Stimulated activated CD4-positive, alpha-beta T cell treated with anti-CD3 and anti-CD28 coated beads, Interleukin-1b, Interleukin-23, amount 100 ng/mL, for 1 hour (primary cell): Measurements from ENCODE around the gene IL20RB.

Experiments
- DNase-seq, 2 donors: peaks; one replicate each; pipeline ENCODE4 v3.0.0-alpha.2; 2020; ENCODE audit warnings: low read depth in 2 of 2

Gene IL20RB, protein sequence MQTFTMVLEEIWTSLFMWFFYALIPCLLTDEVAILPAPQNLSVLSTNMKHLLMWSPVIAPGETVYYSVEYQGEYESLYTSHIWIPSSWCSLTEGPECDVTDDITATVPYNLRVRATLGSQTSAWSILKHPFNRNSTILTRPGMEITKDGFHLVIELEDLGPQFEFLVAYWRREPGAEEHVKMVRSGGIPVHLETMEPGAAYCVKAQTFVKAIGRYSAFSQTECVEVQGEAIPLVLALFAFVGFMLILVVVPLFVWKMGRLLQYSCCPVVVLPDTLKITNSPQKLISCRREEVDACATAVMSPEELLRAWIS

DNA sequence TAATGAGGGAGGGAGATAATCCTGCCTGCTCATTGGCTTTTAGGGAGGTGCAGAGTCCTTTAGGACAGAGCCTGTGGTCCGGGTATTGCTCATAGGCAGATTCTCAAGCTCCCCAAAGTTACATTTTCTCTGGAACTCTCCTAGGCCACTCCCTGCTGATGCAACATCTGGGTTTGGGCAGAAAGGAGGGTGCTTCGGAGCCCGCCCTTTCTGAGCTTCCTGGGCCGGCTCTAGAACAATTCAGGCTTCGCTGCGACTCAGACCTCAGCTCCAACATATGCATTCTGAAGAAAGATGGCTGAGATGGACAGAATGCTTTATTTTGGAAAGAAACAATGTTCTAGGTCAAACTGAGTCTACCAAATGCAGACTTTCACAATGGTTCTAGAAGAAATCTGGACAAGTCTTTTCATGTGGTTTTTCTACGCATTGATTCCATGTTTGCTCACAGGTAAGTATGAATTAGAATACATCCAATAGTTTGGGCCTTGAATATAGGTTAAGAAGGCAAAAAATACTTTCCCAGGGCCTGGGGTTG is at the start of gene IL20RB:
Gene IL20RB, plus strand, starts transcription at position 233 of the 538 bp plus-strand sequence. Its CDS starts 131 bp downstream, at position 364.
- DNase-seq = no peak

DNA sequence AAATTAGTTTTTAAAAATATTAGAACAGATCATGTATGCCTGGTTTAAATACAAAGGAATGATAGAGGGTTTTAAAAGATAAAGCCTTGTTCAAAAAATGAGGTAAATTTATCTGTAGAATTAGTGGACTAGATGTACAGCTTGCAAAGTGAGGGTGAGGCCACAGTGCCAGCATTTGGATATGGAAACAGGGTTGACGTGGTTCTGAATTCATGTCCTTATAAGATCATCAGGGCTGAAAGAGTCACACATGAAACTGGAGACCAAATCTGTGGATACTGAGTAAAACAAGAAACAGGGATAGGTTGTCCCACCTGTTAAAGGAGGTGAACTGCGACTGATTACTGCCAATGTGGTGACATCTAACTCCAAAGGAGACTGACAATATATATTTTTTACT is 49.5 kb upstream of the IL20RB start:
- no peak for DNase-seq

DNA sequence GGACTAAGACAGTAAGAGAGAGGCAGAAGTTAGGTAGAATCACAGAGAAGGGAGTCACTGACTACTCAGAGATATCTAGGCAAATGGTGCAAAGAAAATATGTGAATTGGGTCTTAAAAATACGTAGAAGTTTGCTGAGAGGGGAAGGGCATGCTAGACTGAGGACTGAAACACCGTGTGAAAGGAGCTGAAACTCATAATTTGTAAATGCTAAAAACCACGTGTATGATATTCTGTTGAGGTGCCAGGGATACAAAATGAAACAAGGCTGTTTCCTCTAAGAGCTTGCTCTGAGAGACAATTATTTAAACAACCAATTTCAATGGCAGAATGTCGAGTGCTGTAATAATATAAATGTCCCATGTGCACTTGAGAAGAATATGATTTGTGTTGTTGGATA is 48.6 kb upstream of the IL20RB start:
- no peak for DNase-seq

DNA sequence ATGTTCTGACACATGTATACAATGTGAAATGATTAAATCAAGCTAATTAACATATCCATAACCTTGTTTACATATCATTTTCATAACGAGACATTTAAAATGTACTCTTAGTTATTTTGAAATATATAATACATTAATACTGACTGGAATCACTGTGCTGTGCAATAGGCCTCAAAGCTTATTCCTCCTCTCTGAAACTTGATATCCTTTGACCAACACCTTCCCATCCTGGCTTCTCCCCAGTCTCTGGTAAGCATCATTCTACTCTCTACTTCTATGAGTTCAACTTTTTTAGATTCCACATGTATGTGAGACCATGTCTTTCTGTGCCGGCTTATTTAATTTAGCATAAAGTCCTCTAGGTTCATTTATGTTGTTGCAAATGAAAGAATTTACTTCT is 47.1 kb upstream of the IL20RB start:
- no peak for DNase-seq

DNA sequence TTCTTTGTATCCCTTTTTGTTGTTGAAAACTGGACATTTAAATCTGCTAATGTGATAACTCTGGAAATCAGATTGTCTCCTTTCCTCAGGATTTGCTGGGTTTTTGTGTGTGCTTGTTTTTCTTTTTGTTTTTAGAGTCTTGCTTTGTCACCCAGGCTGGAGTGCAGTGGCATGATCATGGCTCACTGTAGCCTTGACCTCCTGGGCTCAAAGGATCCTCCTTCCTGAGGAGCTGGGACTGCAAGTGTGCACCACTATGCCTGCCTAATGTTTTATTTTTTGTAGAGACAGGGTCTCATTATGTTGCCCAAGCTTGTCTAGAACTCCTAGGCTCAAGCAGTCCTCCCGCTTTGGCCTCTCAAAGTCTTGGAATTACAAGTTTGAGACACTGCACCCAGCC is 44.6 kb upstream of the IL20RB start:
- DNase-seq = no peak

DNA sequence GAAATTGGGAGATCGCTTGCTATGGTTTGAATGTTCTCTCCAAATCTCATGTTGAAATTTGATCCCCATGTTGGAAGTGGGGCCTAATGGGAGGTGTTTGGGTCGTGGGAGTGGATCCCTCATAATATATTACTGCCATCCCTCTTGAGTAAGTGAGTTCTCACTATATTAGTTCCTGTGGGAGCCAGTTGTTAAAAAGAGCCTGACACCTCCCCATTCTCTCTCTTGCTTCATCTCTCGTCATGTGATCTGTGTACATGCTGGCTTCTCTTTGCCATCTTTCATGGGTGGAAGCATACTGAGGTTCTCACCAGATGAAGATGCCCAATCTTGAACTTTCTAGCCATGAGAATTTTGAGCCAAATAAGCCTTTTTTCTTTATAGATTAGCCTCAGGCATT is 43.0 kb upstream of the IL20RB start:
- DNase-seq = no peak

DNA sequence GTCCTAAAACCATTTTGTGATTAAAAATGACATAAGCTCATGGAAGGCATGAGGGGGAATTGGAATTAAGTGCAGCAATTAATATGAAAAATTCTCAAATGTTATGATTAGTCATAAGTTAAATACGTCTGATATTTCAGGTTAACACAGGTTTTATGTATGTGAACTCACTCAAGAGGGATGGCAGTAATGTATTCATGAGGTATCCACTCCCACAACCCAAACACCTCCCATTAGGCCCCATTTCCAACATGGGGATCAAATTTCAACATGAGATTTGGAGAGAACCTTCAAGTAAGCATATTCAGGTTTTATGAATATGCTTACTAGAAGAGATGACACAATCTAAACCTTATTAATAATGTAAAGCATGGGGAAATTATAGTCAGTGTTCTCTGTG is 41.6 kb upstream of the IL20RB start:
- DNase-seq = no peak

DNA sequence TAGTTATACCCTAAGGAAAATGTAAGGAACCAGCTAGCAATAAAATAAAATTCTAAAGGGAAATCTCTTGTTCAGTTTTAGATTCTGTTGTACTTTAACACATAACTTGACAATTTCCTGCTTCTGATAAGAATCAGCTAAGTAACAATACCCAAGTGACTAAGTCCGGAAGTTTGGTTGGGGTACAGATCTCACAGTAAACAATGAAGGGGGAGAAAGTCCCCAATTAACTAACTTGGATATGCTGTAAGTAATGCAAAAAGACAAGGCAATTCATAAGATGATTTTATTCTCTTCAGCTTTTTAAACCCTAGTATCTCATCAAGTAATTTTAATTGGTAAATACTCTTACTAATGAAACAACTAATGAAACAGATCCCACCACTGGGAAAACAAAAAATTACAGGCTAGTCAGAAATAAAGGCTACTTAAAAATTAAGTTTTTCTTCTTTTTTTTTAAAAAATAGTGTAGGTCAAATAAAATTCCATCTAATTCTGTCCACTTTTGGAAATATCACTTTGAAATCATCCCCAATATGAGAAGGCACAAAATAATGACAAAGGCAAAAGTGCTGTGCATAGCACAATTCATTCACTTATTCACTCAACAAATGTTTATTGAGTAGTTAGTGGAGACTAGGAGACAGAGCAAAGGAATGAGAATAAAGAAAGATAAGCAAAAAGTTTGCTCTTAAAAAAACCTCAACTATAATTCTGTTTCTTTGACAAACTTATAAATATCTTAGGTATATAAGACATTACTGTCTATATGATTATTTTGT is 37.8 kb upstream of the IL20RB start:
- DNase-seq = no peak

DNA sequence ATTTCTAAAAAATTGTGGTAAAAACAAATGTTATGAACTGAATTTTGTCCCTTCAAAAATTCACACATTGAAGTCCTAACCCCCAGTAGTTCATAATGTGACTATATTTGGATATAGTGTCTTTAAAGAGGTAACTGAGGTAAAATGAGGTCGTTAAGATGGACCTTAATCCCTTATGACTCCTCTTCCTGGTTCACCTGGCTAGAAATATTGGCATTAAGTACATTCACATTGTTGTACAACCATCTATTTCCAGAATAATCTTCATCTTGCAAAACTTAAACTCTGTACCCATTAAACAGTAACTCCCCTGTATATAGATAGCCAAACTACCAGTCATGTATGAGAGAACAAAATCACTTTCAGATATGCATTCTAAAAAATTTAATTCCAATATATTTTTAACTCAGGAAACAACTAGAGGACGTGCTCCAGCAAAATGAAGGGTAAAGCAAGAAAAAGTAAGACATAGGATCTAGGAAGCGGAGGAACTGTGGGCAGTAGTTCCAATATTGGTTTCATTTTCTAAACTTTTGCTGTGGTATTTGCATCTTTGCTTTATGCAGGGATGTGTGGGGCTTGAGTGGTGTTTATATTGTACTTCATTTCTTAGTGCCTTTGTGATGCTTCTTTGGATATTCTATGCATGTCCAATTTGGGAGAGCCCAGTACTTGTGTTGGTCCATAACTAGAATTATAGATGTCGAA is 36.7 kb upstream of the IL20RB start:
- DNase-seq = no peak

DNA sequence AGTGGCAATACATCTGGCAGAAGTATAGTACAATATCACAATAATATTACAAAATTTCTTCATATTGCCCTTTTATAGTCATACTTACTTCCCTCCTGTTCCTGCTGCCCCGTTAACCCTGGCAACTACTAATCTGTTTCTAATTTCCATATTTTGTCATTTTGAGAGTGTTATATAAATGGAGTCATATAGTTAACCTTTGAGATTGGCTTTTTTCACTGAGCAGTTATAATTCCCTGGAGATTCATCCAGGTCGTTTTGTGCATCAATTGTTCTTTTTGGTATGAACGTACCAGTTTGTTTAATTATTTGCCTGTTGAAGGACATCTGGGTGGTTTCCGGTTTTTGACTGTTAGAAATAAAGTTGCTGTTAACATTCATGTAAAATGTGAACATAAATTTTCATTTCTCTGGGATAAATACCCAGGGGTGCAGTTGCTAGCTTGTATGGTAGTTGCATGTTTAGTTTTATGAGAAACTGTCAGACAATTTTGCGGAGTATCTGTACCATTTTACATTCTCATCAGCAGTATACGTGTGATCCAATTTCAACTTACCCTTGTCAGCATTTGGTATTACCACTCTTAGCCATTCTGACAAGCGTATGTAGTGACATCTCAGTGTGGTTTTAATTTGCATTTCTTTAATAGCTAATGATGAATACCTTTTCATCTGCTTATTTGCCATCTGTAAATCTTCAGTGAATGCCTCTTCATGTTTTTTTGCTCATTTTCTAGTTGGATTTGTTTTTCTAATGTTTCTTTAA is 32.2 kb upstream of the IL20RB start:
- no peak for DNase-seq

DNA sequence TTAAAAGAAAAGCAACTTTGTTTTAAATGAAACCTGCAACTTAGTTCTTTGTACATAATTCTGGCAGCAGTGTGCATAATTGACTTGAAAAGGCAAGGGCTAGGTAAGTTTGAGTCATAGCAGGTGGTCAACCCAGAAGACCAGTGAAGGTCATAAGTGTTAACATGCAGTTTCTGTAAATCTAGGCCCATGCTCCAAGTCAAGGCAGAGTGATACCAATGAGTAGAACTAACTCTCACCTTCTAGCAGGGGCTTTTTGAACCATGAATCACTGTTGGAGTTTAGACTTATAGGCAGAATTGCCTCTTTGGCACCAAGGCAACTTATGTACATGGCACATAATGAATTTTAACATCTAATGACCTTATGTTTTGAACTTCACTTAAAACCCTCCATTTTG is 29.5 kb upstream of the IL20RB start:
- DNase-seq = no peak

DNA sequence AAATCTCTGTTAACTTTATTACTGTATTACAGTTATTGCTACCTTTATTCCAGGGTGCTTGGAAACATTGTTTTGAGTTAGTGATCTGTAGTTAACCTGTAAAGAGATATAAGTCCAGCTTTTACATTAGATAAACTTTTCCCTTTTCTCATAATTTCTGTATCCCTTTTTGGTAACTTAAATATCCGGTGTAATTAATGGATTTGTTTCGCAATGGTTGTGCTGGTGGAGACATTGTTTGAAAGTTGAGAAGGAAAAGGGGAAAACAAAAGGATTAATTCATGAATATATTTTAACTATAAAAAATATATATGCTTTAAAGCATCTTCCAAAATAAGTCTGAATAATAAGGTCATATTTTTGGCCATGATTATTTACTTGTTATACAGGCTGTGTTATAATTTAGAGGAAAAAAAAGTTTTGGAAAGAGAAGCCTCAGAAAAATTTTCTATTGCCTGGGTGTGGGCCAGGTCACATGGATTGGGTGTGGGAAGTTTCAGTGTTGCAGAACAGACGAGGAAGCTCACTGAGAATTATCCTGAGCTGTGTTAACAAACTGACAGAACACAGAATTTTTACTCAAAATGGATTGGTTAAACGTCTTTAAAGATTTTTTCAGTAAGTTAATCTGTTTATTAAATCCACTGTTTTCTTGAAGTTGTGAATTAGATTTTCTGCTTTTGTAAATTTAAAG is 27.7 kb upstream of the IL20RB start:
- DNase-seq = no peak

DNA sequence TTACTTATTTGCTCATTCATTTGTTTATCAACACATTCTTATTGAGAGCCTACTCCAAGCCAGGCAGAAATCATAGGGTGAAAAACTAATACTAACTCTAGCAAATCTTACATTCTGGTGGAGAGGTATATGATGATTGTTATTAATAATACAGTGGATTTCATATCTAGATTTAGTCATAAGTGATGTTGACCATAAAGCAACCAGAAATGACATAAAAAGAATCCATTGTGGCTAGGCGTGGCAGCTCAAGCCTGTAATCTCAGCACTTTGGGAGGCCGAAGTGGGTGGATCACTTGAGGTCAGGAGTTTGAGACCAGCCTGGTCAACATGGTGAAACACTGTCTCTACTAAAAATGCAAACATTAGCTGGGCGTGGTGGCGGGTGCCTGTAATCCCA is 26.2 kb upstream of the IL20RB start:
- no peak for DNase-seq

DNA sequence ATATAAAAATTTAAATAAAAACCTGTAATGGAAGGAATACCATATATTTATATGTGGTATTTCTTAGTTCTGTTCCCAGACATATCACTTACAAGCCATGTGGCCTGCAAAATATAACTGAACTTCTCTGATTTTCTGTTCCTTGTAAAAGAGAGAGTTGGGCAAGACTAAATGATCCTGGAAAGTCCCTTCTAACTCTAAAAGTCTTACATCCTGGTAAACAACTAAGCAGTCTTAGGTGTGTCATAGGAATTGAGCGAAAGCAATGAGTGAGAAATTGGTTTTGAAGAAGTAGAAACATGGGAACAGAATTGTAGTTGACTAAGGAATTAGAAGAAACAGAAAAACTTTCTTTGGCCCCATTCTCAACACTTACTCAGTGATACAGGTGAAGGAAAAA is 25.3 kb upstream of the IL20RB start:
- DNase-seq = no peak

DNA sequence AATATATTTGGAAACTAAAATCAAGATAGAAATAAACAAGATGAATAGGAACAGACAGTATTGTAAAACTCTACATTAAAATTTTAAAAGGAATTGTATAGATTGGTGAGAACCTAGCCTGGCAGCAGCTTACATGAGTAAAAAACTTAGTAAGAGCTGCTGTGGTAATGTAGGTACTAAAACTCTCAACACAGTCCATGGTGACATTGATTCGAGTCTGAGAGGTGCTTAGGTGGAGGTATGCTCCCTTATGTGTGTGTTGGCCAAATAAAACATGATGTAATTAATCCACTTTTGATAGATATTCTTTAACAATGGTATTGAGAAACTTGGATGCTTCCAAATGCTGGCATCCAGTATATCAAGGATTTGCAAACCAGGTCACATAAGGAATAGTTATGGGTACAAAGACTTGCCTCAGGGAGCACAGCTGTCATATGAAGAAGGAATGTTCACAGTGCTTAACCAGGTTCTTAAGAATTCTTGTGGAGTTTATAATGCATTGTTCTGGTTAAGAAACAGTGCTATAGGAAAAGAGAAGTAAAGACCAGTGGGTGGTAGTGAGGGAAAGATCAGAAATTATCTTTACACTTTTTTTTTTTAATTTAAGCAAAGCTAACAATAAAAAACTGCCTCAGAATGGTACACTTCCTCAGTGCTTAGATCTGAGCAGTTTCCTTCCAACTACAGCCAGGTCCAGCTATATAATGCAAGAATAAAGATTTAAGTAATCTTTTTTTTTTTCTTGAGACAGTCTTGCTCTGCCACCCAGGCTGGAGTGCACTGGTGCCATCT is 24.6 kb upstream of the IL20RB start:
- DNase-seq = no peak

DNA sequence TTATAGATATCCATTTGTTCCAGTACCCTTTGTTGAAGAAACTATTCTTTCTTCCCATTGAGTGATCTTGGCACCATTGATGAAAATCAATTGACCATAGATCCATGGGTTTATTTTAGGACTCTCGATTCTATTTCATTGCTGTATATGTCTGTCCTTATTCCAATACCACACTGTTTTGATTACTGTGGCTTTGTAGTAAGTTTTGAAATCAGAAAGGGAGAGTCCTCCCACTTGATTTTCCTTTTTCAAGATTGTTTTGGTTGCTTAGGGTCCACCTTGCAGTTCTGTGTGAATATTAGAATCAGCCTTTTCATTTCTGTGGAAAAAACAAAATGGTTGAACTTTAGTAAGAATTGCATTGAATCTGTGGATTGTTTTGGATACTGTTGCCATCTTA is 20.6 kb upstream of the IL20RB start:
- no peak for DNase-seq

DNA sequence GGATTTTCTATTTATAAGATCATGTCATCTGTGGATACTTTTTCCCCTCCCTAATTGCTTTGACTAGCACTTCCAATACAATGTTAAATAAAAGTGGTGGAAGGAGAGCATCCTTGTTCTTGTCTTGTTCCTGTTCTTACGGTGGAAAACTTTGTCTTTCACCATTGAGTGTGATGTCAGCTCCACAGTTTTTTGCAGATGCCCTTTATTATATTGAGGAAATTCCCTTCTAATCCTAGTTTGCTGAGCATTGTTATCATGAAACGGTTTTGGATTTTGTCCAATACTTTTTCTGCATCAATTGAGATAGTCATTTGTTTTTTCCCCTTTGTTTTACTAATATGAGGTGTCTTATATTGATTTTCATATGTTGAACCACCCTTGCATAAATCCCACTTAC is 19.9 kb upstream of the IL20RB start:
- no peak for DNase-seq

DNA sequence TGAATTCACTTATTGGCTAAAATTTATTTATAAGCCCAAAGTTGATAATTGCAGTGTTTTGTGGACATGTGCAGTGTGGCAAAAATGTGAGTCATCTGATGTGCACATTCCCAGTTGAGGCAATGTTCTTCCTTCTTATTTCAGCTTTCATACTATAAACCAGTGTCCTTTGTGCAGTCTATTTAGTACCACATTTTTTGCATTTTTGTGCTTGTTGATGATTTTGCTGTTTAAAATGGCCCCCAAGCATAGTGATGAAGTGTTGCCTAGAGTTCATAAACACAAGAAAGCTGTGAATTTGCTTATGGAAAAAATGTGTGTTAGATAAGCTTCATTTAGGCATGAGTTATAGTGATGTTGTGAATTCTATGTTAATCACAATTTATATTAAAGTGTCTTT is 19.4 kb upstream of the IL20RB start:
- no peak for DNase-seq

DNA sequence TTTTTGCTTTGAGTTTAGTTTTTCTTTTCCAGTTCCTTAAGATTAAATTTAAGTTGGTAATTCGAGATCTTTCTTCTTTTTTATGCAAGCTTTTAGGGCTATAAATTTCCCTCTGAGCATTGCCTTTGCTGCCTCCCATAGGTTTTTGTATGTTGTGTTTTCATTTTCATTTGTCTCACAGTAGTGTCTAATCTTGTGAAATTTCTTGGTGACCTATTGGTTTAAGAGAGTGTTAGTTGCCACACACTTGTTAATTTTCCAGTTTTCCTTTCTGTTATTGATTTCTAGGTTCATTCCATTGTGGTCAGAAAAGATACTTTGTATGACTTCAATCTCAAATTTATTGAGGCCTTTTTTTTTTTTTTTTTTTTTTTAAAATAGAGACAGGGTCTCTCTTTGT is 18.3 kb upstream of the IL20RB start:
- no peak for DNase-seq

DNA sequence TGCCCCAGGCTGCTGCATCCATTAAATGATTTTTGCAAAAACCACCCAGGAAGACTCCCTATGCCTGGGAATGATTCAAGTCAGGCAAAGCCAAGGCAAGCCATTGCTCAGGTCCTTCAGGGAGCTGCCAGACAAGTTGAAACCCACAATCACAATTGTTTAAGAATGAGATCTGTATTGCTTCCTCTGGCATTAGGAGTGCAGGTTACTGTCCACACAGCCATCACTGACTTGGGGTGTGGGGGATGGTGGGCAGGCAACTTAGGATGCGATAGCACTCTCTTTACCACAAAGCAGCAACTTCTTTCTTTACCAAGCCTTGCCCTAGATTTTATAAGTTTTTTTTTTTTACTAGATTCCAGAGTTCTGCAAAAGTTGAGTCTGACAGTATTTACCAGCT is 15.0 kb upstream of the IL20RB start:
- DNase-seq = no peak
